ENCODE results near the gene ACOXL. TPM values are rescaled to one million over a fixed set of nuclear protein-coding genes. Genes with fewer than 3 reads are reported as not detected.

ACOXL gene
- total RNA-seq, 4 donors from 2014 or later = not detected

DNA sequence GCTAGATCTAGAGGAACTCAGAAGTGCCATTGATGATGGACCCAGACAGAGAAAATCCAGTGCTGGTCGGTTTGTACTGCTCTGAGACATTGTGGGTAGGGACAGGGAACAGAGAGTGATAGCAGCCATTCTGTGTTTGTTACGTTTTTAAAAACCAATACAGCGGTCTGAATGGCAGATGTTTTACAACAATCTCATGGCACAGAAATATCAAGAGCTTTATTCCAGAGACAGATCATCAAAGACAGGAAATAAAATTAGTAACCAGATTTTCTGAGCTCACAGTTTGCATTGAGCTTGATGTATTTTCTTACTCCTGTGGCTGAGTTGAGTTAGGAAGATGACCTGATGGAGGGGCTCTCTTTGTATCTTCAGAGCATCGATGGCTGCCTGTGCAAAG is 273.4 kb downstream of the ACOXL start:
- no peak for DNase-seq
- no peaks in the 10 kb centered on the region for H3K27me3 ChIP-seq

DNA sequence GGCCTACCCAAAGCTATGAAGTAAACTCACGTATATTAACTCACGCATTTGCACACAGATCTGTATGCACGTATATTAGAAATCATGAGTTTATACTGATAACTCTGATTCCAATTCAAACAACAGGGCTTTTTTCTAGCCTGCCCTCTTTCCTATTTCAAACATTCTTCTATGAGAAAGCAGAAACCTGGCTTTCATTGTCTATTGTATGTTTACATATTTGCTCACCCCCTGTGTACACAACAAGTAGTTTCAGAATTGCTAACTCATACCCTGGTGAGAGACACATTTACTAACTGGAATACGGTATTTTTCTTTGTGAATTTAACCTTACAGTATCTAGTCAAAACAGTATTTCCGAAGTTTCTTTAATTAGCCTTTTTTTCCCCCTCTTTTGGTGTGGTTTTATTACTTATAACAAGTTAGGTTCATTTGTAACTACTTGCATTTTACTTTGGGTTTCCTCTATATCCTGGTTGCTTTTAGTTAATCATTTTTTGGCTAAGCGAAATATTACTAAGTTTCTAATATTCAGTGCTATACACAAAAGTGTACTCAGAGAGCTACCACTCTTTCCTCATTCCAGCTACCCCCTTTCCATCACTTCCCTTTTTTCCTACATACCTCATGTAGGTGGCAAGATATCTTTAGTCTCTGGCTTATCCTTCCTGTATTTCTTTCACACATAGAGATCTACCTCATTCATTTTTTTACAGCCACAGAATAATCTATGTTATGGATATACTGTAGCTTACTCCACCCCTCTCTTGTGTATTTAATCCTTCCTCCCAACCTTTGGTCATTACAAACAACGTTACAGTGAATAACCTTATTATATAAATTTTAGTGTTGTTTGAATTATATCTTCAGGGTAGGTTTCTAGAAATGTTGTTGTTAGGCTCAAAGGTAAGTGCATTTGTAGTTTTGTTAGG is 275.6 kb downstream of the ACOXL start:
- DNase-seq = no peak
- no peaks in the 10 kb centered on the region for H3K27me3 ChIP-seq
- TF ChIP-seq, protein P1, sequence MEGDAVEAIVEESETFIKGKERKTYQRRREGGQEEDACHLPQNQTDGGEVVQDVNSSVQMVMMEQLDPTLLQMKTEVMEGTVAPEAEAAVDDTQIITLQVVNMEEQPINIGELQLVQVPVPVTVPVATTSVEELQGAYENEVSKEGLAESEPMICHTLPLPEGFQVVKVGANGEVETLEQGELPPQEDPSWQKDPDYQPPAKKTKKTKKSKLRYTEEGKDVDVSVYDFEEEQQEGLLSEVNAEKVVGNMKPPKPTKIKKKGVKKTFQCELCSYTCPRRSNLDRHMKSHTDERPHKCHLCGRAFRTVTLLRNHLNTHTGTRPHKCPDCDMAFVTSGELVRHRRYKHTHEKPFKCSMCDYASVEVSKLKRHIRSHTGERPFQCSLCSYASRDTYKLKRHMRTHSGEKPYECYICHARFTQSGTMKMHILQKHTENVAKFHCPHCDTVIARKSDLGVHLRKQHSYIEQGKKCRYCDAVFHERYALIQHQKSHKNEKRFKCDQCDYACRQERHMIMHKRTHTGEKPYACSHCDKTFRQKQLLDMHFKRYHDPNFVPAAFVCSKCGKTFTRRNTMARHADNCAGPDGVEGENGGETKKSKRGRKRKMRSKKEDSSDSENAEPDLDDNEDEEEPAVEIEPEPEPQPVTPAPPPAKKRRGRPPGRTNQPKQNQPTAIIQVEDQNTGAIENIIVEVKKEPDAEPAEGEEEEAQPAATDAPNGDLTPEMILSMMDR (IDR thresholded peaks at IDR 0.05) = no peak
- TF ChIP-seq POLR2A (IDR thresholded peaks at IDR 0.05) = no peak
- H3K9me3 ChIP-seq = no peaks in the 10 kb centered on the region
- peak overlapping the region in 1 of 4 donors; percentile 5 for H3K27ac ChIP-seq
- H3K4me3 ChIP-seq = no peak overlapping the region
- H3K36me3 ChIP-seq = no peaks in the 10 kb centered on the region
- H3K4me1 ChIP-seq = no peaks in the 10 kb centered on the region

More for the DNA sequence above, 273.4 kb downstream of the ACOXL start:
- Histone ChIP-seq H3K27ac (no peak overlapping the region), H3K4me3 (no peak overlapping the region), H3K9me3 (no peaks in the 10 kb centered on the region), H3K4me1 (no peaks in the 10 kb centered on the region), H3K36me3 (no peaks in the 10 kb centered on the region)
- TF ChIP-seq POLR2A (IDR thresholded peaks at IDR 0.05) = no peak
- TF ChIP-seq, protein P1 (IDR thresholded peaks at IDR 0.05) = no peak

DNA sequence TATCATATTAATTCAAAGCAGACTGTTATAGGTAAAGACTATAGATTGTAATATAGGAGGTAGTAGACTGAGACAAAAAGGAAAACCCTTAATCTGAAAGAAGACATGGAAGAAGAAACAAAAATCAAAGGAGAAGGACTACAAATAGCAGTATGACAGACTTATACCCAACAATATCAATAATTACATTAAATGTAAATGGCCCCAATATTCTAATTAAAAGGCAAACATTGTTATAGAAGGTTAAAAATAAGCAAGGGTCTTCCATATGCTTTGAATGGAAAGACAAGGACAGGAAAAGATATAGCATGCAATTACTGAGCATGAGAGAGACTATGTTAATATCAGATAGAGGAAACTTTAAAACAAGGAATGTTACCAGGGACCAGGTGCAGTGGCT is 278.8 kb downstream of the ACOXL start:
- H3K27ac ChIP-seq = no peak overlapping the region
- no peak for TF ChIP-seq POLR2A (IDR thresholded peaks at IDR 0.05)
- TF ChIP-seq, protein P1 (IDR thresholded peaks at IDR 0.05) = no peak
- H3K9me3 ChIP-seq = no peaks in the 10 kb centered on the region
- H3K27me3 ChIP-seq = no peaks in the 10 kb centered on the region
- DNase-seq = no peak
- no peak overlapping the region for H3K4me3 ChIP-seq
- no peaks in the 10 kb centered on the region for H3K4me1 ChIP-seq
- no peaks in the 10 kb centered on the region for H3K36me3 ChIP-seq

DNA sequence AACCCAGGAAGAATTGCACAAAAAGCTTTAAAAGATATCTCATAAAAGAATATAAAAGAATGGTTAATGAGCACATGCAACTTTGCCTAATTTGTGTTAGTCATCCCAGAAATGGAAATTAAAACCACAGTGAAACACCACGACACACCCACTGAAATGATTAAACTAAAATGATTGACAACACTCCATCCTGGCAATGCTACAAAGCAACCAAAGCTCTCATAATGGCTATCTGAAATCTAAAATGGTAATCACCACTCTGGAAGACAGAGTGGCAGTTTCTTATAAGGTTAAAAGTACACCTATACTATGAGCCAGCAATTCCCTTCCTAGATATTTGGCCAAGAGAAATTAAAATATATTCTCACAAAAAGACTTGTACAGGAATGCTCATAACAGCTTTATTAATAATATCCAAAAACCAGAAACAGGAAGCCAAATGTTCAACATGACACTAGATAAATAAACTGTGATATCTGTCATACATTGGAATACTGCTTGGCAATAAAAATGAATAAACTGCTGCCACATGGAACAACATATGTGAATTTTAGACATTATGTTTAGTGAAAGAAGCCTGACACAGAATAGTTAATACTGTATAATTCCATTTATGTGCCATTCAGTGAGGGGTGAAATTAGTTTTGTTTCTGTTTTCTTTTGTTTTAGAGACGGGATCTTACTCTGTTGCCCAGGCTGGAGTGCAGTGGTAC is 283.1 kb downstream of the ACOXL start:
- no peaks in the 10 kb centered on the region for H3K9me3 ChIP-seq
- no peaks in the 10 kb centered on the region for H3K36me3 ChIP-seq
- H3K27ac ChIP-seq = no peak overlapping the region
- no peak for DNase-seq
- no peaks in the 10 kb centered on the region for H3K27me3 ChIP-seq
- H3K4me3 ChIP-seq = no peak overlapping the region
- no peak for TF ChIP-seq POLR2A (IDR thresholded peaks at IDR 0.05)
- TF ChIP-seq, protein P1 (IDR thresholded peaks at IDR 0.05) = no peak
- H3K4me1 ChIP-seq = no peaks in the 10 kb centered on the region

DNA sequence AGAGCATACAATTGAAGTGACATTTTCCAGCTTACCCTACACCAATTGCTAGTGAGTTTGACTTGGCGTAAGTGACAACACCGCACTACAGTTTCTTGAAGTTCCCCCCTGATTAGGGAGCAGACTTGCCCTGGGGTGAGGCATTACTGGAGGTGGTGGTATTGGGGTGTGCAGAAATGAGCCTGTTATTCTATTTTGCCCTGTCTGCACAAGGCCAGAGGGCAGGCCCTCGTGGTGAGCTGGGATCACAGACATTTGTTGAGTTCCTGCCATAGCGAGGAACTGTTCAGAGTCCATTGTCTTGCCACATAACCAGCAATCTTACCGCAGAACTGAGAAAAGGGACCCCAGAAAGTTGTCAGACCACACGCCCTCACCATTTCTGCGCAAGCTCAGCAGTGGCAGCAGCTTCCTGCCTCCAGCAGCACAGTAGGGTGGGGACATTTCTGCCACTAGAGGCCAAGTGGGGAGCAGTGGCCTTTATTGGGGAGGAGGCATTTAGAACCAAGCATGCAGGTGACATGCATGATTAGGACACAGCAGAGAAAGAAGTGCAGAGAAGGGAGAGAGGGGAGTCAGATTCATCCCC is 284.8 kb downstream of the ACOXL start:
- no peak for TF ChIP-seq POLR2A (IDR thresholded peaks at IDR 0.05)
- no peak for DNase-seq
- H3K36me3 ChIP-seq = no peaks in the 10 kb centered on the region
- H3K27ac ChIP-seq = no peak overlapping the region
- no peaks in the 10 kb centered on the region for H3K9me3 ChIP-seq
- no peak overlapping the region for H3K4me3 ChIP-seq
- H3K27me3 ChIP-seq = no peaks in the 10 kb centered on the region
- H3K4me1 ChIP-seq = no peaks in the 10 kb centered on the region

DNA sequence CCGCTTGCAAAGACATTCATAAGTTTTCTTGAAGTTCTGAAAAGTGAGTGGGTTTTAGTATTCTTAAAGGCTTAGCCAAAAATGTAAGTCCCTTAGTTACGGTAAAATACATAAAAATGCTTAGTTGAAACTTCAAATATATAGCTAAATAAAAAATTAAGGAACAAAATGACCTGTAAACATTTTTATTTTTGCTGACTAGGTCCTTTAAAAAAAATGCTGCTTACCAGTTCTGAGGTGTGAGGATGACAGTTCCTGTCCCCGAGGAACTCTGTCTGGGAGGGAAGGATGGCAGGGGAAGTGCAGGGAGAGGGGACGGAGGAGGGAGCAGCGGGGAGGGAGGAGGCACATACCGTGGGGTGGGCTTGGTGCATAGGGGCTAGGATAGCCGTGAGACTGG is 285.5 kb downstream of the ACOXL start:
- Histone ChIP-seq H3K4me3 (no peak overlapping the region), H3K9me3 (no peaks in the 10 kb centered on the region), H3K27me3 (no peaks in the 10 kb centered on the region), H3K4me1 (no peaks in the 10 kb centered on the region), H3K27ac (no peak overlapping the region), H3K36me3 (no peaks in the 10 kb centered on the region)
- DNase-seq = no peak
- TF ChIP-seq POLR2A (IDR thresholded peaks at IDR 0.05) = no peak
- TF ChIP-seq, protein P1 (IDR thresholded peaks at IDR 0.05) = no peak
